Fibroblast of lung (primary cell): Measurements from ENCODE around the gene OXER1. TPM values are rescaled to one million over a fixed set of nuclear protein-coding genes. Genes with fewer than 3 reads are reported as not detected.

Experiments used
- DNase-seq, 2 donors: peaks; one replicate each; pipeline versions ENCODE4 v3.0.0 to v3.0.0-alpha.2; 2010; ENCODE audit warnings: low read depth in 2 of 2
- H2AFZ ChIP-seq: 2 replicates; pipeline ENCODE4 v1.5.1; 2012; ENCODE audit warnings: low read length, control low read depth, inconsistent platforms
- H3K27ac ChIP-seq: 2 replicates; pipeline ENCODE4 v1.5.1; 2011; ENCODE audit warnings: low read length, control low read depth; ENCODE audit not compliant: insufficient read depth
- H3K27me3 ChIP-seq: 2 replicates; pipeline ENCODE4 v1.5.1; 2011; ENCODE audit warnings: mild to moderate bottlenecking, low read length; ENCODE audit not compliant: control insufficient read depth, insufficient read depth
- H3K36me3 ChIP-seq: 2 replicates; pipeline ENCODE4 v1.5.1; 2011; ENCODE audit warnings: low read length; ENCODE audit not compliant: control insufficient read depth, insufficient read depth
- H3K4me1 ChIP-seq: 2 replicates; pipeline ENCODE4 v1.5.1; 2011; ENCODE audit warnings: low read length; ENCODE audit not compliant: control insufficient read depth, insufficient read depth; ENCODE audit errors: extremely low read depth
- H3K4me2 ChIP-seq: 2 replicates; pipeline ENCODE4 v1.5.1; 2011; ENCODE audit warnings: low read length, control low read depth; ENCODE audit not compliant: insufficient read depth; ENCODE audit errors: extremely low read depth
- H3K4me3 ChIP-seq, 4 experiments: fragments of 200-600 bp in 1 of 4; sonication (generic) in 1 of 4; replicated peaks in 1 of 4; 2 replicates each; pipeline ENCODE4 v1.5.1; 2011 to 2016; ENCODE audit warnings: low read length in 4 of 4, low read depth in 3 of 4, mild to moderate bottlenecking in 3 of 4, control low read depth in 2 of 4, inconsistent platforms in 1 of 4, mixed read lengths in 1 of 4; ENCODE audit not compliant: insufficient read depth in 1 of 4; ENCODE audit errors: control extremely low read depth in 1 of 4
- H3K79me2 ChIP-seq: 2 replicates; pipeline ENCODE4 v1.5.1; 2012; ENCODE audit warnings: mild to moderate bottlenecking, low read length, inconsistent platforms; ENCODE audit not compliant: control insufficient read depth, insufficient read depth
- H3K9ac ChIP-seq: 2 replicates; pipeline ENCODE4 v1.5.1; 2011; ENCODE audit warnings: mild to moderate bottlenecking, low read length, control low read depth; ENCODE audit not compliant: insufficient read depth
- H3K9me3 ChIP-seq: 2 replicates; pipeline ENCODE4 v1.5.1; 2012; ENCODE audit warnings: low read depth, low read length; ENCODE audit not compliant: control insufficient read depth, insufficient read depth
- H4K20me1 ChIP-seq: 2 replicates; pipeline ENCODE4 v1.5.1; 2011; ENCODE audit warnings: low read length; ENCODE audit not compliant: control insufficient read depth, insufficient read depth; ENCODE audit errors: extremely low read depth
- EZH2 ChIP-seq: IDR thresholded peaks from 2 replicates; pipeline ENCODE4 v1.5.1; 2012; ENCODE audit warnings: low read length, control low read depth, mild to moderate bottlenecking; ENCODE audit errors: missing control alignments
- polyA plus RNA-seq, 2 donors: library from polyadenylated mRNA; depleted of rRNA in 1 of 2; stranded (reverse) in 1 of 2; unstranded in 1 of 2; fragments of >200 nt; gene quantifications; 2 replicates each; pipeline ENCODE4 v1.2.1, GENCODE V29; 2011 to 2012; ENCODE audit warnings: missing spikeins in 1 of 2
- total RNA-seq: library from RNA; depleted of rRNA; stranded (reverse); fragments of >200 nt; gene quantifications from 2 replicates; pipeline ENCODE4 v1.2.1, GENCODE V29; 2014
- TF ChIP-seq, protein P1 (sequence below), 2 donors: IDR thresholded peaks in 1 of 2; conservative IDR thresholded peaks in 1 of 2; 1 replicate in 1 of 2; 2 replicates in 1 of 2; pipeline ENCODE4 v1.5.1; 2011 to 2012; ENCODE audit warnings: low read length in 2 of 2, control low read depth in 1 of 2, inconsistent platforms in 1 of 2, low read depth in 1 of 2, mild to moderate bottlenecking in 1 of 2

OXER1 gene
- total and polyA plus RNA-seq, 2 donors (not counting 1 experiment from before 2014, with no cell fraction given): 0.17 TPM; not detected in 1

DNA sequence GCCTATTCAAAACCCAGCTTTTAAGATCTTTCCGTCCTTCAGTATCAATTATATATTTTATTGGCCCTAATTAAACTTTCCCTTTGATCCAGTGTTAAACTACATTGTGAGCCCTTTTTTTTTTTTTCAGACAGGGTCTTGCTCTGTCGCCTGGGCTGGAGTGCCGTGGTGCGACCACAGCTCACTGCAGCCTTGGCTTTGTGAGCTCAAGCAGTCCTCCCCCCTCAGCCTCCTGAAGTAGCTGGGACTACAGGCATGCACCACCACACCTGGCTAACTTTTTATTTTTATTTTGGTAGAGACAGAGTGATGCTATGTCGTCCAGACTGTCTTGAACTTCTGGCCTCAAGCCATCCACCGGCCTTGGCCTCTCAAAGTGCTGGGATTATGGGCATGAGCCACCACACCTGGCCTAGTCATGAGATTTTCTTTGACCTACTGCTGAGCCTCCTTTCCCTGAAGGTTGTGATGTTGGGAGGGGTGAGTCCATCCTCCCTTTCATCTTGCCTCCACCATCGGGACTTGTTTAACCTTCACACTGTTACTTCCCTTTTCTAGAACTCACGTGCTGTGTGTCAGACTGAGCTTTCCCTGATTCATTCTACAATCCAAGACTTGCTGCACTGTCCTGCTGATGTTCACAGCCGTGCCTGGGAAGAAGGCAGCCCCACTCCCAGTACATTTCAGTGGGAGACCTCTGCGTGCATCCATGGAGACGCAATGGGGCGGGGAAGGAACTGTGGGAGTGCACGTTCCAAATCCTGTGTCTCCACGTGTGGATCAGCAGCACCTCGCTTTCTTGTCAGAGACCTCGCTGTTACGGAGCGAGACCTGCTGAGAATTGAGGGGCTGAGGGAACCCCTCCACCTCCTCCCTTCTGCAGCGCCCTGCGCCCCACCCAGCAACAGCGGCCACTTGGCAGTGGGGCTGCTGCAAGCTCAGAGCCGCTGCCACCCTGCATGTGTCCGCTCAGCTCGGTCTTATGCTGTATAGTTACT lies 10.8 kb downstream of the OXER1 start:
- H3K9me3 ChIP-seq: no peaks in the 10 kb centered on the region
- H3K4me3 ChIP-seq: no peak overlapping the region
- no peaks in the 10 kb centered on the region for H3K79me2 ChIP-seq
- H3K4me1 ChIP-seq: no peaks in the 10 kb centered on the region
- TF ChIP-seq, protein P1, sequence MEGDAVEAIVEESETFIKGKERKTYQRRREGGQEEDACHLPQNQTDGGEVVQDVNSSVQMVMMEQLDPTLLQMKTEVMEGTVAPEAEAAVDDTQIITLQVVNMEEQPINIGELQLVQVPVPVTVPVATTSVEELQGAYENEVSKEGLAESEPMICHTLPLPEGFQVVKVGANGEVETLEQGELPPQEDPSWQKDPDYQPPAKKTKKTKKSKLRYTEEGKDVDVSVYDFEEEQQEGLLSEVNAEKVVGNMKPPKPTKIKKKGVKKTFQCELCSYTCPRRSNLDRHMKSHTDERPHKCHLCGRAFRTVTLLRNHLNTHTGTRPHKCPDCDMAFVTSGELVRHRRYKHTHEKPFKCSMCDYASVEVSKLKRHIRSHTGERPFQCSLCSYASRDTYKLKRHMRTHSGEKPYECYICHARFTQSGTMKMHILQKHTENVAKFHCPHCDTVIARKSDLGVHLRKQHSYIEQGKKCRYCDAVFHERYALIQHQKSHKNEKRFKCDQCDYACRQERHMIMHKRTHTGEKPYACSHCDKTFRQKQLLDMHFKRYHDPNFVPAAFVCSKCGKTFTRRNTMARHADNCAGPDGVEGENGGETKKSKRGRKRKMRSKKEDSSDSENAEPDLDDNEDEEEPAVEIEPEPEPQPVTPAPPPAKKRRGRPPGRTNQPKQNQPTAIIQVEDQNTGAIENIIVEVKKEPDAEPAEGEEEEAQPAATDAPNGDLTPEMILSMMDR (conservative IDR thresholded peaks at IDR 0.05 in 1 of 2, IDR thresholded peaks at IDR 0.05 in 1 of 2; ENCODE audit: low read depth in 1 of 2, low read length in 2 of 2): no peak
- no peak for TF ChIP-seq EZH2
- no peak overlapping the region for H3K27ac ChIP-seq
- no peaks in the 10 kb centered on the region for H3K27me3 ChIP-seq
- no peak overlapping the region for H2AFZ ChIP-seq
- H3K9ac ChIP-seq: no peak overlapping the region
- no peak overlapping the region for H3K4me2 ChIP-seq
- no peaks in the 10 kb centered on the region for H4K20me1 ChIP-seq
- H3K36me3 ChIP-seq: no peaks in the 10 kb centered on the region
- no peak for DNase-seq

DNA sequence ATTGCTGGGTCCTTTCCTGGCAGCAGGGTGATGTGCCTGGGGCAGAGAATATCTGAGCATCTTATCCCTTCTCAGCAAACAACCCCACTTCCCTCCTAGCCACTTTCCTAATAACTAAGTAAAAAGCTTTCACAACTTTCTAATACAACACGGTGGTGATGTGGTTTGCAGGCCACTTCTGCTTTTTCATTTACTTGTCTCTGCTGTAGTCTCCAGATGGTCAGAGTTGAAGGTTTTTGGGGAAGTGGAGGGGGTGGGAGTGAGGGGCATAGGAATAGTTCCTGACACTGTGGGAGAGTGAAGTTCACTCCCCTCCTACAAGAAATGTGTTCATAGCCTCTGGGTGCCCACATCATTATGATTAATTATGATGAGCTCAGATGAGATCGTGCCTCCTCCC lies 11.6 kb downstream of the OXER1 start:
- no peak overlapping the region for H3K4me3 ChIP-seq
- no peaks in the 10 kb centered on the region for H3K27me3 ChIP-seq
- H3K9me3 ChIP-seq: no peaks in the 10 kb centered on the region
- H3K36me3 ChIP-seq: no peaks in the 10 kb centered on the region
- H3K4me1 ChIP-seq: no peaks in the 10 kb centered on the region
- H2AFZ ChIP-seq: no peak overlapping the region
- H3K79me2 ChIP-seq: no peaks in the 10 kb centered on the region
- H3K27ac ChIP-seq: no peak overlapping the region
- H3K9ac ChIP-seq: no peak overlapping the region
- H4K20me1 ChIP-seq: no peaks in the 10 kb centered on the region
- no peak for DNase-seq
- no peak for TF ChIP-seq EZH2
- TF ChIP-seq, protein P1 (conservative IDR thresholded peaks at IDR 0.05 in 1 of 2, IDR thresholded peaks at IDR 0.05 in 1 of 2; ENCODE audit: low read depth in 1 of 2, low read length in 2 of 2): no peak
- H3K4me2 ChIP-seq: no peak overlapping the region

GRCh38 chr2:42748840-42749239 lies 15.1 kb downstream of the OXER1 start:
- no peak overlapping the region for H2AFZ ChIP-seq
- TF ChIP-seq, protein P1 (conservative IDR thresholded peaks at IDR 0.05 in 1 of 2, IDR thresholded peaks at IDR 0.05 in 1 of 2; ENCODE audit: low read depth in 1 of 2, low read length in 2 of 2): no peak
- TF ChIP-seq EZH2: no peak

More at GRCh38 chr2:42748840-42749239, 15.1 kb downstream of the OXER1 start:
- Histone ChIP-seq H3K9ac (no peak overlapping the region), H3K4me2 (no peak overlapping the region), H4K20me1 (no peaks in the 10 kb centered on the region), H3K4me1 (no peaks in the 10 kb centered on the region), H3K27me3 (no peaks in the 10 kb centered on the region), H3K79me2 (no peaks in the 10 kb centered on the region), H3K27ac (no peak overlapping the region), H3K9me3 (no peaks in the 10 kb centered on the region), H3K4me3 (no peak overlapping the region), H3K36me3 (no peaks in the 10 kb centered on the region)
- DNase-seq: no peak
